ENCODE results near the gene IQCN. TPM values are rescaled to one million over a fixed set of nuclear protein-coding genes. Genes with fewer than 3 reads are reported as not detected.

Gene IQCN
- total RNA-seq = under 1 TPM; 0.59 to 0.69 TPM

DNA sequence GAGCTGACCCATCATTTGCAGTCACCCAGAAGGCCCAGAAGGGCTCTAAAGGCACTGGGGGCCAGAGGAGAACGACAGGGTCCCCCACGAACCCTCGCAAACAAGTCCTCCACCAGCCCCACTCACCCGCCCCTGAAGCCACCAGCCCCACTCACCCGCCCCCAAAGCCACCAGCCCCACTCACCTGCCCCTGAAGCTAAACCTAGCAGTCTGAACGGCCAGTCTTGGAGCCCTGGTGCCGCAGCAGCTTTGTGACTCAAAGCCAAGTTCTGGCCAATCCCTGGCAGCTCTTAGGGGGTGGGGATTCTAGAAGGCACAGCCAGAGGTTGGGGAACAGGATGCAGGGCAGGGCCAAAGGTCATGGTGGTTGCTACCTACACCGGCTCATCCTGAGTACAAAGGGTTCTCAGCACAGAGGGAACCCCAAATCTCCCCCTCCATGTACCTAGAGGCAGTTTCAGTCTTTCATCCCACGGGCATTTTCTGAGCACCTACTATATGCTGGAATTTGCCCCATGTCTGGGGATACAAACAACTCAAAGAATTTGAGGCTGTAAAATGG lies at the start of gene IQCN:
TSS of gene IQCN (minus strand) at position 234 of the 562 bp plus-strand sequence. CDS start 4,974 bp downstream, outside the sequence.
- Mint-ChIP-seq H3K4me3 (no peak within 1 kb of the TSS), H3K27me3 (no peaks in the 10 kb centered on the region), H3K27ac (peak within 1 kb of the TSS; percentile 63), H3K36me3 (ENCODE audit: low read depth) (peaks cover 23% of the 10 kb centered on the region), H3K4me1 (ENCODE audit: low read depth) (peaks cover 30% of the 10 kb centered on the region), H3K9me3 (no peaks in the 10 kb centered on the region)
- POLR2A ChIA-PET = interaction anchor here (0.6 to 2.4 kb wide), 9 partner anchors 17 to 69 kb away, joined by 3 to 10 read pairs (median 4); no protein-coding TSS in a partner anchor
- ATAC-seq (peak; percentile 80), DNase-seq (peak; percentile 80)
- TF ChIP-seq, protein P1, sequence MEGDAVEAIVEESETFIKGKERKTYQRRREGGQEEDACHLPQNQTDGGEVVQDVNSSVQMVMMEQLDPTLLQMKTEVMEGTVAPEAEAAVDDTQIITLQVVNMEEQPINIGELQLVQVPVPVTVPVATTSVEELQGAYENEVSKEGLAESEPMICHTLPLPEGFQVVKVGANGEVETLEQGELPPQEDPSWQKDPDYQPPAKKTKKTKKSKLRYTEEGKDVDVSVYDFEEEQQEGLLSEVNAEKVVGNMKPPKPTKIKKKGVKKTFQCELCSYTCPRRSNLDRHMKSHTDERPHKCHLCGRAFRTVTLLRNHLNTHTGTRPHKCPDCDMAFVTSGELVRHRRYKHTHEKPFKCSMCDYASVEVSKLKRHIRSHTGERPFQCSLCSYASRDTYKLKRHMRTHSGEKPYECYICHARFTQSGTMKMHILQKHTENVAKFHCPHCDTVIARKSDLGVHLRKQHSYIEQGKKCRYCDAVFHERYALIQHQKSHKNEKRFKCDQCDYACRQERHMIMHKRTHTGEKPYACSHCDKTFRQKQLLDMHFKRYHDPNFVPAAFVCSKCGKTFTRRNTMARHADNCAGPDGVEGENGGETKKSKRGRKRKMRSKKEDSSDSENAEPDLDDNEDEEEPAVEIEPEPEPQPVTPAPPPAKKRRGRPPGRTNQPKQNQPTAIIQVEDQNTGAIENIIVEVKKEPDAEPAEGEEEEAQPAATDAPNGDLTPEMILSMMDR (IDR thresholded peaks at IDR 0.05) = no peak
- intact Hi-C loops (cut with micrococcal nuclease) = no loop called here
- CTCF ChIA-PET = interaction anchor here (1.2 to 9.8 kb wide), 8 partner anchors 8 to 114 kb away, joined by 3 to 85 read pairs (median 4); partner anchors contain the start of gene LSM4

- Mint-ChIP-seq H3K36me3 (ENCODE audit: low read depth) (peaks cover 44% of the 10 kb centered on the region), H3K27me3 (no peaks in the 10 kb centered on the region), H3K27ac (peak within 1 kb of the TSS; percentile 99), H3K4me1 (ENCODE audit: low read depth) (peaks cover 50% of the 10 kb centered on the region), H3K9me3 (no peaks in the 10 kb centered on the region), H3K4me3 (peak within 1 kb of the TSS; percentile 85)
- CTCF ChIA-PET = interaction anchor here (0.6 to 11.0 kb wide), 12 partner anchors 10 to 69 kb away, joined by 3 to 330 read pairs (median 5); partner anchors contain the start of genes IQCN and JUND
- ATAC-seq (peak; percentile 94), DNase-seq (peak; percentile 100)
- TF ChIP-seq, protein P1 (IDR thresholded peaks at IDR 0.05) = peak; percentile 45
- intact Hi-C loops (cut with micrococcal nuclease) = loop anchor here (1.0 kb wide), 1 partner anchor 44 kb away; no protein-coding TSS in a partner anchor
- POLR2A ChIA-PET = interaction anchor here (1.0 to 23.1 kb wide), 11 partner anchors 7 to 132 kb away, joined by 3 to 592 read pairs (median 8); partner anchors contain the start of genes JUND and MPV17L2
Measured at GRCh38 chr19:18322759-18323460, 48.7 kb upstream of the IQCN start, which contains the start of gene LSM4. Gene LSM4 (minus strand): TSS chr19:18323076. CDS start chr19:18323020, 56 bp downstream.

DNA sequence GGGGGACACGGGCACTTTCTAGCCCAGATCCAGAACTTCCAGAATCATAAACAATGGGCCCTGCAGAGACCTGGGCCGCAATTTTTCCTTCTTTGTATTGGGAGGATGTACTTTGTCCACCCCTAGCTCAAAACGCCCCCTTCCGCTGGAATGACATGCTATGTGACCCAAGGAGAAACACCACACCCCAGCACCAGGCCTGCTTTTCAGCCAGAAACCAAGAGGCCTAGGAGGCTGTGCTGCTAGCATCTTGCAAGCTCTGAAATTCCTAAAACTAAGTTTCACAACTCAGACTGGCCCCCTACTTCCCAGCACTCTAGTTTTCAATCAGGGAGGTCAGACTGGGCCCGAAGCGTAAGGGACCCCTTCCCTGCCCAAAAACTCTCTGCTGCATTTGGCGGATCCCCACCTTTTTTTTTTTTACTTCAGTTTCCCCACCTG lies 48.1 kb upstream of the IQCN start:
- TF ChIP-seq, protein P1 (IDR thresholded peaks at IDR 0.05) = no peak
- intact Hi-C loops (cut with micrococcal nuclease) = no loop called here
- H3K4me1 Mint-ChIP-seq (ENCODE audit: low read depth) = peaks cover 55% of the 10 kb centered on the region
- POLR2A ChIA-PET = interaction anchor here (0.7 to 23.1 kb wide), 15 partner anchors 7 to 131 kb away, joined by 3 to 592 read pairs (median 5); partner anchors contain the start of genes JUND and MPV17L2
- ATAC-seq (no peak), DNase-seq (peak; percentile 77)
- no peaks in the 10 kb centered on the region for H3K27me3 Mint-ChIP-seq
- peak overlapping the region; percentile 85 for H3K4me3 Mint-ChIP-seq
- CTCF ChIA-PET = interaction anchor here (0.6 to 11.0 kb wide), 17 partner anchors 9 to 117 kb away, joined by 3 to 330 read pairs (median 4); partner anchors contain the start of genes IQCN and JUND
- peaks cover 49% of the 10 kb centered on the region for H3K36me3 Mint-ChIP-seq (ENCODE audit: low read depth)
- H3K27ac Mint-ChIP-seq = peak overlapping the region; percentile 91
- H3K9me3 Mint-ChIP-seq = no peaks in the 10 kb centered on the region

- intact Hi-C loops (cut with micrococcal nuclease) = no loop called here
- Mint-ChIP-seq H3K9me3 (no peaks in the 10 kb centered on the region), H3K27me3 (no peaks in the 10 kb centered on the region)
Measured at GRCh38 chr19:18321734-18322102, 47.5 kb upstream of the IQCN start.

More at GRCh38 chr19:18321734-18322102, 47.5 kb upstream of the IQCN start:
- Mint-ChIP-seq H3K36me3 (ENCODE audit: low read depth) (peaks cover 49% of the 10 kb centered on the region), H3K4me3 (peak overlapping the region; percentile 85), H3K27ac (peak overlapping the region; percentile 91), H3K4me1 (ENCODE audit: low read depth) (peaks cover 55% of the 10 kb centered on the region)
- POLR2A ChIA-PET = interaction anchor here (0.7 to 23.1 kb wide), 15 partner anchors 8 to 131 kb away, joined by 3 to 592 read pairs (median 5); partner anchors contain the start of genes JUND and MPV17L2
- CTCF ChIA-PET = interaction anchor here (1.0 to 11.0 kb wide), 16 partner anchors 14 to 116 kb away, joined by 3 to 330 read pairs (median 4); partner anchors contain the start of genes IQCN and JUND
- DNase-seq (peak; percentile 67), ATAC-seq (no peak)
- TF ChIP-seq, protein P1 (IDR thresholded peaks at IDR 0.05) = no peak

All from activated CD8-positive, alpha-beta T cell treated with anti-CD3 and anti-CD28 coated beads for 36 hours (primary cell).